ENCODE measurements around the gene RGS9.
A peak's percentile ranks its signal among the peaks of the same experiment; 100 is the strongest.

Gene RGS9

DNA sequence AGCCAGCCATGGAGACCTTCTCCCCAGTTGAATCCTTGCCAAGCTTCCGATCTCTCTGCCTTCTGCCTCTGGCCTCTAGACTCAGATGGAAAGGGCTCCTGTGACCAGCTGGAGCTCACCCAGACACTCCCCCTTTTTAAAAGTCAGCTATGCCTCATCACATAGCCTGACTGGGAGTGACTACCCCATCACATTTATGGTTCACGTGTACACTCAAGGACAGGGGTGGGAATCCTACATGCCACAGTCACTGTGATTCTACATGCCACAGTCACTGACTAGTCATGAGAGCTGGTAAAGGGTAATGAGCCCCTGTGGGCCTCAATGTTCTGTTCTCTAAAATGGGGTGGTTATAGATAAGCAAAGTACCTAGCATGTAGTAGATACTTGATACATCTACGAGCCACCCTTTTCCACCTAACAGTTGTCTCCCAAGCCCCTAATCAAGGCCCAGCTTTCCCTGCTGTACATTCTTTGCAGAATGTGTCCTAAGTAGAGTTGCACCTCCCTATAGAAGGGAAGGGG, 85.1 kb downstream of the RGS9 start:
- DNase-seq, result no peak

DNA sequence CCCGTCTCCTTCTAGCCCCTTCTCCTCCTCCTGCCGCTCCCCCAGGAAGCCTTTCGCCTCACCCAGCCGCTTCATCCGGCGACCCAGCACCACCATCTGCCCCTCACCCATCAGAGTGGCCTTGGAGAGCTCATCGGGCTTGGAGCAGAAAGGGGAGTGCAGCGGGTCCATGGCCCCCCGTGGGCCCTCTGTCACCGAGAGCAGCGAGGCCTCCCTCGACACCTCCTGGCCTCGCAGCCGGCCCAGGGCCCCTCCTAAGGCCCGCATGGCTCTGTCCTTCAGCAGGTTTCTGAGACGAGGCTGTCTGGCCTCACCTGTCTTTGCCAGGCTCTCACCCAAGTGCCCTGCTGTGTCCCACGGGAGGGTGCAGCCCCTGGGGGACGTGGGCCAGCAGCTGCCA, 87.9 kb downstream of the RGS9 start:
- no peak for DNase-seq

DNA sequence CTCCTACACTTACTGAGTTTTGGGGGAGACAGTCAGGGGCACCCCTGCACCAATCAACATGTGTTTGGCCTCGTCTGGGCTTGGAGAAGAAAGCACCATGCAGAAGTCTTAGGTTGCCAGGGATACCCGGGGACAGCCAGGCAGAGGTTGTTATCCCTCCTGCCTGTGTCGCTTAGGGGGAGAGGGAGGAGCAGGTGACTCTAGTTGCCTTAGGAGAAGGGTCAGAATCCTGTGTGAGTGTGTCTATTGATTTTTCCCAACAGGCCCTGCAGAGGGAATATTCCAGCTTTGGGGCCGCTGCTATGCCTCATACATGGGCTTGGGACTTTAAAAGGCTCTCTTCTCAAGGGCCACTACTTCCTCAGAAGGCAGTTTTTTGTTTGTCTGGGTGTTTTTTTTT, 89.1 kb downstream of the RGS9 start:
- DNase-seq, result no peak

DNA sequence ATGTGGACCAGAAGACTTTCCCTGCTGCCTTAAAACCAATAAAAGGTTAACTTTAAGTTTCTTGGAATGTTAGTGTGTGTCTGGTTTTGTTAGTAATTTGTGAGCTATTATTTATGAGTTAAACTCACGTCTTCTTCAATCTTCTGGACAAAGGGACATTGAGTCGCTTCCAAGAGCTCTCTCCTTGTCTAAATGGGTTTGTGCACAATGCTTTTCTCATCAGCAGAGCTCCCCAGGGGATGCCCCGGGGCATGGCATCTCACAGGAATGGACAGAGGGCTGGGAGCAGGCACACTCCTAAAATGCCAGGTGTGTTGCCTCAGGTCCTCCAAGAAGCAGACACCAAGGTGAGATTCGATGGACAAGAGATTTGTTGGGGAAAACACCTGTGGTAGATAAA, 90.5 kb downstream of the RGS9 start:
- DNase-seq, result no peak

DNA sequence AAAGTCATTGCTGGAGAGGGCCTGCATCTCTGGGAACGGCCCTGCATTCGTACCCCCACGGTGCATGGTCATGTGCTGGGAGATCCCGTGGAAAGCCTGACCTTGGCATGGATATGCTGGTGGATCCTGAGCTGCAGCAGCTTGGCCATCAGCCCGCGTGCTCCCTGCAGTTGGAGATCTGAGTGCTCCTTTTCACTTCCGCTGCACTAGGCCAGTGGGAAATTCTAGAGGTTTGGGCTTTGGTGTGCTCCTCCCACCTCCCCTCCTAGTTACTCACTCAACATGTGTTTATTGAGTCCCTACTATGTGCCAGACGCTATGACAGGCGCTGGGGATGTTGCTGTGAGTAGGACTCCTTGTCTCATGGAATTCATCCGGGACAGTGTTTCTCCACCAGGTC, 91.1 kb downstream of the RGS9 start:
- DNase-seq, result no peak

DNA sequence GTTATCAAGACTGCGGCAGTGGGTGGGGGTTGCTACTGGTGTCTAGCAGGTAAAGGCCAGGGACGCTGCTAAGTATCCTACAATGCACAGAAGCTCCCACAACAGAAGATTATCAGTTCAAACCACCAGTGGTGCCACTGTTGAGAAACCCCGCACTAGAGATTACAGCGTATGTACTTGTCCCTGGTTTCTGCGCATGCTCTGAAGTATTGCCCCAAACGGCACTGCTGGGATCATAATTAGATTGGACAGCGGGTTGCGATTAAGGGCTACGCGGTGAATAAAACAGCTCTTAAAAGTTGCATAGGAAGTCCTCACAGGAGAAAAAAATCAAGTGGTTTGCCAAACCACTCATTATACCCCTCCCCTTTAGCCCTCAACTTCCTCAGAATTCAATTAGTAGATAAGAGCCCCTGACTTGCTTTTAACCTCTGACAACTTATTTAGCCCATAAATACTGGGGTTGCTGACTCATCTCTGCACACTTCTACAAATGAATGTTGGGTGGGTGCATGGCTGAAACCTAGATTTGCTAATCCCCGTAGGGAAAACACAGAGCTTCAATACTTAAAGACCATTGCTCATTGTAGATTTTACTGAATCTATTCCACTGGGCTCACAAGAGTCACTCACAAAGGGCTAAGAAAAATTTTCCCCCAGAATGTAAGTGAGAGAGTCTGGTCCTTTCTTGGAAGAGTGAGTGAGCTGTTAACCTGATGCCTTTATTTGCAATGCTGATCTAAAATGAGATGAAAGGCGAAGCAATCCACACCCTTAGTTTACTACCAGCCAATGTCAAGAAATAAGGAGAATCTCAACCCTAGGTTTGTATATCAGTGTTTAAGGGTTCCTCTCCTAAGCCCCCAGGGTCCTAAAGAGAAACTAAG, 91.8 kb downstream of the RGS9 start:
- no peak for DNase-seq

DNA sequence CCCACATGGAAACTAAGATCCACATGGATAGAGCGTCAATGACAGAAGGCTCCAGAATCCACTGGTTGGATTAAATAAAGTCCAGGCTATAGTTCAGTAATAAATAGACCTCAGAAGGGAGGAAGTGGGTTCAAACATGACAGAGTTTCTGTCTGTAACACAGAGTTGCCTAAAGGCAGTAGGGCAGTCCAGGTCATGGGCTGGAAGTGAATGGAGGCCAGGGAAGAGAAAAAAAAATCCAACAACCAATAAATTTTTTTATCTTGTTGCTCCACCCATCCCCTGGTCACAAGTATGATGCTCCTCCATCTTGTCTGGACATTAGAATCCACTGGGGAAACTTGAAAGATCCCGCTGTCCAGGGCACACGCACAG, 92.4 kb downstream of the RGS9 start:
- no peak for DNase-seq

DNA sequence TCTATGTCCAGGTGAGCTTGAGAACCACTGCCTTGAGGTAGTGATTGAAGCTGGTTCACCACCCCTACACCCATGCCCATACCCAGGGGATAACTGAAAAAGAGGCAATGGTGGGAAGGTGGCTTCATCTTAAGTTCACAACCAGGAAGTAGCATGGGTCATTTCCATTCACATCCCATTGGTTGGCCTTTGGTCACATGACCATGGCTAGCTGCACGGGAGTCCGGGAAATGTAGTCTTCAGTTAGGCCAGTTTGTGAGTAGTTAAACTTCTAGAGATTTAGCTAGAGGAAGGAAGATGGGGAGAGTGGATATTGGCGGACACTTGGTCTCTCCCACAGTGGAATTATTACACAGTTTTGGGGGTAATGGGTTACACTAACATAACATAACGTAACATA, 92.9 kb downstream of the RGS9 start:
- no peak for DNase-seq

DNA sequence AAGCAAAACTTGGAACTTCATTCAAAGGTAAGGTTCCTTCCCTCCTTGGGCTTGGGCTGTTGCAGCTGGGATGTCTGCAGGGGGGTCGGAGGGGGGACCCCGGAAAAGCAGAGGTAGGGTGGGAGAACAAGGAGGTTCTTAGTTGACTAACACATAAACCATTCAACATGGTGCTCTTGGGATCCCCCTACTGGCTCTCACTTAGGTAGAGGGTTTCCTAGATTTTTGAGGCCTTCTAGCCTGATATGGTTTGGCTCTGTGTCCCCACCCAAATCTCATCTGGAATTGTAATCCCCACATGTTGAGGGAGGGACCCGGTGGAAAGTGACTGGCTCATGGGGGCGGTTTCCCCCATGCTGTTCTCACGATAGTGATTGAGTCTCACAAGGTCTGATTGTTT, 93.9 kb downstream of the RGS9 start:
- DNase-seq, result no peak

DNA sequence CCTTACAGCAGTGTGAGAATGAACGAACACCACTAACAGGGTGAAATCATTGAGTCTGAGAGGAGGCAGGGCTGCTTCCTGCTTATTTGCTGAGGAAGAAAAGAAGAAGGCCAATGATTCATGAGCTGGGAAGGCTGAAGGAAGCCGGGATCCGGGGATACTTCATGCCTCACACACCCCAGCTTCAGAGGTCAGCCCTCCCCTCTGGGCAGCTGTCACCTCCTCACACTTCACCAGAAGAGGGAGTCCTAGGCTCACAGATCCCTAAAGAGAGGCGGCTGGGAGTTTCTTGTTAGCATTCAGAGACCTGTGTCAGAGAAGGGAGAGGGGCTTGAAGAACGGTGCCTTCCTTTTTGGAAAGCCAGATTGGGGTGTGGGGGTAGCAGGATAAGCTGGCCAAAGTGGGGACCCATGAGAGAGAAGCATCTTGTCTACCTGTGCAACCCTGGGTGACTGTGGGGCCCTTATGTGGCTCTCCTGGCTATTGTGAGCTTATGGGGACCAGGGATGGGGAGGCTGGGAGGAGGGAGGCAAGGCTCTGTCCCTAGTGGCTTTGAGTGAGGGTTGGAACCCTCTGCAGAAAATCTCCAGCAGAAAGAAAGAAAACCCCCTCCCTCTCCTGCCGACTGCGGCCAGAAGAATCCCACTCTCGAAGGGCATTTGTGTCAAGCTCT, 94.6 kb downstream of the RGS9 start:
- DNase-seq, result peak; percentile 18

DNA sequence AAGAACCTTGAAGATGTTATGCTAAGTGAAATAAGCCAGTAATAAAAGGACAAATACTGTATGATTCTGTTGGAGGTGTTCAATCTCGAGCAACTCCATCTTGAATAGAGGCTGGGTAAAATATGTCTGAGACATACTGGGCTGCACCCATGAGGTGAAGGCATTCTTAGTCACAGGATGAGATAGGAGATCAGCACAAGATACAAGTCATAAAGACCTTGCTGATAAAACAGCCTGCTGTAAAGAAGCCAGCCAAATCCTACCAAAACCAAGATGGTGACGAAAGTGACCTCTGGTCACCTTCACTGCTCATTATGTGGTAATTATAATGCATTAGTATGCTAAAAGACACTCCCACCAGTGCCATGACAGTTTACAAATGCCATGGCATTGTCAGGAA, 98.1 kb downstream of the RGS9 start:
- no peak for DNase-seq

DNA sequence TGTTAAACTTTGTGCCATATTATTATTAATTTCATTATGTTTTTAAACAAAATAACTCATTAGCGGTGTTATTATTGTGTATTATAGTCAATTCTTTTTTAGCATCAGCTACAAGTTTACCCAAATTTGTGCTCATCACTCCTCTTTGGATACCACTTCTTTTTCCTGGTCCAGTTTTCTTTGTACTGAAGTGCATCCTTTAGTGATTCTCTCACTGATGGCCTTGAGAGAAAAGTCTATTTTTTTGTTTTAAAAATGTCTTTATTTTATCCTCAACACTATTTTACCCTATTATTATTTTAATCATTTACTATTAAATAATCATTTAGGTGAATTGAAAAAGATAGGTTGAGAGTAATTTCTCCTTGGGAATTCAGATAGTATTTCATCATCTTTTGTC, 99.2 kb downstream of the RGS9 start:
- DNase-seq, result no peak

DNA sequence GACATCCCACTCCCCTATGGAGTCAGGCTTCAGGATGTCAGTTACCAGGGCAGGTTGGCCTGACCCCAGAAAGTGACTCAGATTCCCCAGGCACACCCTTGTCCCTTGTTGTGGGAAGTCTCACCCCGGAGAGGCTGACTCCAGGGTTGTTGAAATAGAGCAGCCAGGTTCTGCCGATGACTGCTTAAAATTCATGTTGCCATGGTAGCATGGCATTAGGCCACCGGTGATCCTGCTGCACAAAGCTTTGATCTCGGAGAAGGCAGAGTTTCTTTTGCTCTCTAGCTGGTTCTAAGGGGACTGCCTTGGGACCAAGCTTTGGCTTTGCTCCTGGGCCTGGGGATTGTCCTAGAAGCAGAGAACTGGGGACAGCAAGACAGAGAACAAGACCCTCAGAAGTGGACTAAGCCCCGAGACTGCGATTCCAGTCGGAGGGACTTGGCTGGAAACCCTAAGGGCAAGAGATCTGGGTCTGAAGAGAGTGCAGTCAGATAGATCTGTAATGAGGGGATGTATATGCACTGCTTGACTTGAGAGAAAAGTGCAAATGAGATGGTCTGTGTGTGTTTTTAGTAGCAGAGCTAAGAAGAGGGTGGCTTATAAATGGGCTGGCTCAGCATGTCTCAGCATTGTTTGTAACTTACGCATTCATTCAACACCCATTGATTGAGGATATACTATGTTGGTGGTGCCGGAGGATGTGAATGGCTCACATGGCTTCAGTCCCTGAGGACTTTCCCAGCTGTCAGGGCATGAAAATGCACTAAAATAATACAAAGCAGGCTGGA, 106.9 kb downstream of the RGS9 start:
- no peak for DNase-seq

DNA sequence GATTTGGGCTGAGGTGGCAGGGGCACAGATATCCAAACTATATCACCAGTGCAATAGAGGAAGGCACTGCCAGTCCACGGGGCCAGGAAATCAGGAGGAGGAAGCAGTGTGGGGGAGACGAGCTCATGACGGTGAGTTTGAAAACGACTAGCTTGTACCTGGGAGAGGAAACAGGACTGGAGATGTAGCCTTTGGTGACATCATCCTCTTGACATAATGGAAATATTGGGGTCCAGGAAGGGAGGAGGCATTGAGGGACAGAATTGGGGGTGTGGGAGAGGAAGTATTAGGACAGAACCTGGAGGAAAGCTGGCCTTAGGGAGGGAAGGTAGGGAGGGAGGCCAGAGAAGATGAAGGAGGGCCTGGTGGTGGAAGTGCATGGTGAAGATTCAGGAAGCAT, 109.1 kb downstream of the RGS9 start:
- DNase-seq, result no peak

DNA sequence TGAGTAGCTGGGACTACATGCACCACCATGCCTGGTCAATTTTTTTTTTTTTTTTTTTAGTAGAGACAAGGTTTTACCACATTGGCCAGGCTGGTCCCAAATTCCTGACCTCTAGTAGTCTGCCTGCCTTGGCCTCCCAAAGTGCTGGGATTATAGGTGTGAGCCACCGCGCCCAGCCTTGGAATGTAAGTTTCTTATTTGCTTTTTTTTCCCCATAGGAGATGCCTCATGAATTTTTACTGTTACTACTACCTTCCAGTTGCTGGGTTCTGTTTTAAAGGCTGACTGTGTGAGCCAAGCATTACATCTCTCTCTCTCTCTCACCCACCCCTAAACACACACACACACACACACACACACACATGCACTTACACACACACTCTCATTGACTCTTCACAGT, 112.6 kb downstream of the RGS9 start:
- DNase-seq, result no peak

DNA sequence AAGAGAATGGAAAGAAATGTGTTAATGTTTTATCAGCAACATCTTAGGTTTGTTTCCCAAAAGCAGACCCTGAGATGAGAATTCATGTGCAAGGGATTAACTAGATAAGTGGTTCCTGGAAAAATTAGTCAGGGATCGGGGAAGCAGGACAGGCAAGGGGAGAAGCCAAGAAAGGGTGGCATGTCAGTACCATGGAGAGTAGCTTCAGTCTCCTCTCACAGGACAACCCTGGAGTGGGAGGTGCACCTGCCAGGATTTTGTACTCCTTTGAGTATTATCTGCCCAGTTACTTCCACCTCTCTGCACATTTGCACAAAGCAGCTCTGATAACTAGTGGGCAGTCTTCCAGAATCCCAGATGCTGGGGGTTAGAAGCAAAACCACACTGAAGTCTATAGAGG, 117.0 kb downstream of the RGS9 start:
- DNase-seq, result no peak

DNA sequence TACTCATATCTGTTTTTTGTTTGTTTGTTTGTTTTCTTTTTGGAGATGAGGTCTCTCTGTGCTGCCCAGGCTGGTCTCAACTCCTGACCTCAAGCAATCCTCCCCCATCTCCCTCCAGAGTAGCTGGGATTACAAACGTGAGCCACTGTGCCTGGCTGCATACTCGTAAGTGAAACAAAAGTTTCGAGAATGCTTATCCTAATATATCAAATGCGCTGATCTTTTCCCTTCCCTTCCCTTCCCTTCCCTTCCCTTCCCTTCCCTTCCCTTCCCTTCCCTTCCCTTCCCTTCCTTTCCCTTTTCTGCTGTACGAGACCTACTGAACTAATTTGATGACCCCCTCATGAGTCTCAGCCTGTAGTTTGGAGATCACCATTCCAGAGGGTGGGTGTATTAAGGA, 122.1 kb downstream of the RGS9 start:
- no peak for DNase-seq

DNA sequence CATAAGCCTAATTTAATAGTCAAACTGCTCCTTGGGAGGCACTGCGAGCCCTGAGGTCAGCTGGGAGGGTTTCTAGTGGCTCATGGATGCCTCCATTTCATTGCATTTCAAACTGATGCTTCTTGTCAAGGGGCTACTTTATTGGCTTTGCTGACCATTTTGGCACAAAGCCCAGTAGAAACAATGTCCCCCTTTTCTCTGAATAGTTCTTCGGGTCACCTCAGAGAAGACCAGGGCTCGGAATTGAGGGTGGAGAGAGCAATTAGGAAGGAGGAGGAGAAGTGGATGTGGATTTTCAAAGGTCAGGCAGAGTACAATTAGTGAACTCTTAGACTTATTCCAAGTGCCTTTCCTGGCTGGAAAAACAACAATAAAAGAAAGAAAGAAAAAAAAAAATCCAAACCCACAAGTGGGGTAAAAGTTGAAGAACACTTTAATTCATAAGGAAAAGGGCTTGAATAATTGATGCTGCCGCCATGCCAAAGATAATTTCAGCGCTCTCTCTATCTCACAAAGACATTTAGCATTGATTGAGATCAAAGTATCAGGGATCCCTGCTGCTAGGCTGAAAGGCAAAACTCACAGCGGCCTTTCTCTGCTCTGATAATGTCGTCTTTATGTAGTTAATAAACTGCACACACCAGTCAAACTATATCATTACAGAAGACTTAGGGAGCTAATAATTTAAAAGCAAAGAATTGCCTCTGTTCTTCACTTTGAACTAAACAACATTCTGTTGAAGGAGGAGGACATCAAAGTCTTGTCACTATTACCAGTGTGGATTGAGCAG, 122.7 kb downstream of the RGS9 start:
- DNase-seq, result no peak

DNA sequence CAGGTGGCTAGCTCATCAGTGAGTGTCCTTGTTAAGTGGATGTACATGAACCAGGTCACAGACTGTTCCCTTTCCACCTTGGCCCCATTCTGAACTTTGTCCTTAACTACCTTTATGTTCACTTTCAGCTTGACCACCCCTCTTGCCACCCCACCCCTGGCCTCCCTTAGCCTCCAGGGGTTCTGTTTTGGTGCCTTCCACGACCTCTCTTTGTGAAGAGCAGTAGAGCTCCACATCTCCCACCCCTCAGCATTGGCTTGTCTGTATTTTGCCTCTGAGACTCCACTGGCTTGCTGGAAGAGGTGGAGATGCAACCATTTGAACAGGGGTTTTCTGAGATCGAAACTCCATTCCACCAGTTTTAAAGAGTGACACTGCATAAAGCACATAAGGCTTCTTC, 123.5 kb downstream of the RGS9 start:
- DNase-seq, result no peak

DNA sequence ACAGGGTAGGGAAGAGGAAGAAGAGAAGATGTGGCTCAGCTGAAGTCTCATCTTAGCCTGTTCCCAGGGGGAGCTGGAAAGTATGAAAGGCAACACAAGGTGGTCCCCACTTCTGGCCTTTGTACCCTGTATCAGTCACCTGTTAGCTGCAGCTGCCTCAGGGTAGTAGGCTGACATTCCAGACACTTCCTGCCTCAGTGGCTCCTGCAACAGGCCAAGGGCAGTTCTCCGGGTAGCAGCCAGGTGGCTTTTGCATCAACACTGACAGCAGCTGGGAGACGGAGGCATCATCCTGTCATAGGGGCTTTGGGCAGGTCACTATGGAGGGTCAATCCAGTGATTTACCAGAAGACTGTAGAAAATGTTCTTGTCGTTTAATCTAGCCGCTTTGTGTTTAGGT, 124.0 kb downstream of the RGS9 start:
- DNase-seq, result no peak

DNA sequence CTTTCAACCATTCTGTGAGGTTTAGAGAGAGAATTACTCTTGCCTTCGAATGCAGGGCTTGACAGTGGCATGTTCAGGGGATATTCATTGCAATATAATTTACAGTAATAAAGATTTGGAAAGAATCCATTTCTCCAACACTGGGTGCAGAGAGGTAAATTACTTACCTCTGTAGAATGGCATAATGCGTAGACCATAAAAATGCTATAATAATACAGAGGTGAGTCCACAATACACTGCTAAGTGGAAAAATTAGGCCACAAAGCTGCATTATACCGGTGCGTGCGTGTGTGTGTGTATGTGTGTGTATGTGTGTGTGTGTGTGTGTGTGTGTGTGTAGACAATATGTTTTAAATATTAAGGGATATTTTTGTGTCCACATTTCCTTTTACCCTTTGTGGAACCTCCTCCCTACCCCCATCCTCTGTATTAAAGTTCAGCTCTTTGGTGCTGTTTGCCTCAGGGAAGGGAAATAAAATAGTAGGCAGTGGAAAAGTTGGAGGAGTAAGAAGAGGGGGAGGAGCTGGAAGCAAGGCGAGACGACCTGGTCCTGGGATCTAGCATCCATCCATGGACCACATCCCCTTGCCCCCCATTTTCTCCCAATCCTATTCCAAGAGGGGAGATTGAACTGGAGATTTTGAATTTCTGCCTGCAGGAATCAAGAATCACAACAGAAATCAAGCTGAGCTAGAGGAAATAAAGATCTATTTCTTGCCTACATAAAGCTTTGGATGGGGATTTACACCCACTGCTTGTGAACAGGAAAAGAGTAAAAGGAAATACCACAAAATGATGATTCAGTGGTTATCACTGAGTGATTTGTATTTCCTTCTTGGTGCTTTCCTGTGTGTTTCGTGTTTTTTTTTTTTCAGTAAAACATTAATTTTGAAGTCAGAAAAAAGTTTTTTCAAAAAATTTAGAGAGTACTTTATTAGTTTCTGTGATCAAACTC, 124.8 kb downstream of the RGS9 start:
- peak; percentile 16 for DNase-seq

DNA sequence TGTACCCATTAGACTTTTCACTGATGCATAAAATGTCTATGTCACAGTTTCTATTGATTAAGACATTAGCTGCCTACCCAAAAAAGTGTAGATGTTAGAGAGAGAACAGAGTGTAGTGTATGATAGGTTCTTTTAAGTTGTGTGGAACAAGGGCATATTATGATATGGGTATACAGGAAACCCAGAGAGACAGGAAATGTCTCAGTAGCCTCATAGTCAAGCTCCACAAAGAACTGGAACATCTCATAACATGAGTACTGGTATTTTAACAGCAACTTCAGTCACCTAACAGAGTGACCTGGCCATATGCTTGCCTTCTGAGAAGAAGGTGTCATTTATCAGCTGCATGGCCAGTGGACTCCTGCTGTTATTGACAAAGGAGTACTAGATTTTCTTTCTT, 128.1 kb downstream of the RGS9 start:
- no peak for DNase-seq
